DND-41 (cell line): ENCODE results near the gene THBS2.

Experiments
- ATAC-seq: fragments of 200-7000 bp; cut with Tn5 transposase; 3 replicates; pipeline ENCODE4 v1.9.1; 2021; ENCODE audit warnings: low read depth; ENCODE audit not compliant: insufficient read depth
- DNase-seq: peaks from one replicate; pipeline ENCODE4 v3.0.0-alpha.2; 2020
- H2AFZ ChIP-seq: 2 replicates; pipeline ENCODE4 v1.6.0; 2012; ENCODE audit warnings: low read depth, low read length
- H3K27ac ChIP-seq: 2 replicates; pipeline ENCODE4 v1.5.1; 2012; ENCODE audit warnings: low read length, inconsistent platforms
- H3K27me3 ChIP-seq: fragments of 200-600 bp; sonication (generic); 2 replicates; pipeline ENCODE4 v1.6.0; 2012; ENCODE audit warnings: low read length, mild to moderate bottlenecking, inconsistent platforms; ENCODE audit not compliant: insufficient read depth, poor library complexity
- H3K36me3 ChIP-seq: 2 replicates; pipeline ENCODE4 v1.5.1; 2012; ENCODE audit warnings: low read length, inconsistent platforms; ENCODE audit not compliant: insufficient read depth
- H3K4me1 ChIP-seq: 2 replicates; pipeline ENCODE4 v1.5.1; 2012; ENCODE audit warnings: mild to moderate bottlenecking, low read length; ENCODE audit not compliant: insufficient read depth
- H3K4me2 ChIP-seq: 2 replicates; pipeline ENCODE4 v1.6.0; 2012; ENCODE audit warnings: mild to moderate bottlenecking, moderate library complexity, low read length, inconsistent platforms; ENCODE audit not compliant: insufficient read depth
- H3K4me3 ChIP-seq, 2 experiments: fragments of 200-600 bp in 1 of 2; shearing (Covaris generic) in 1 of 2; 2 replicates each; pipeline ENCODE4 v1.5.1; 2012 to 2016; ENCODE audit warnings: inconsistent platforms in 2 of 2, low read length in 2 of 2, mild to moderate bottlenecking in 2 of 2, low read depth in 1 of 2, moderate library complexity in 1 of 2
- H3K79me2 ChIP-seq: 2 replicates; pipeline ENCODE4 v1.6.0; 2012; ENCODE audit warnings: low read length, inconsistent platforms; ENCODE audit not compliant: insufficient read depth
- H3K9ac ChIP-seq: 2 replicates; pipeline ENCODE4 v1.6.0; 2012; ENCODE audit warnings: low read depth, mild to moderate bottlenecking, inconsistent platforms, low read length, moderate library complexity
- H3K9me3 ChIP-seq: 2 replicates; pipeline ENCODE4 v1.5.1; 2012; ENCODE audit warnings: low read length, moderate library complexity, mild to moderate bottlenecking, inconsistent platforms; ENCODE audit not compliant: insufficient read depth, severe bottlenecking
- H4K20me1 ChIP-seq: 2 replicates; pipeline ENCODE4 v1.6.0; 2012; ENCODE audit warnings: low read length; ENCODE audit not compliant: insufficient read depth
- CTCF ChIP-seq: IDR thresholded peaks from 2 replicates; pipeline ENCODE4 v1.5.1; 2012; ENCODE audit warnings: borderline replicate concordance, low read length, moderate library complexity, mild to moderate bottlenecking; ENCODE audit not compliant: poor library complexity, severe bottlenecking; ENCODE audit errors: extremely low read depth
- EZH2 ChIP-seq: IDR thresholded peaks from 3 replicates; pipeline ENCODE4 v1.6.1; 2012; ENCODE audit warnings: borderline replicate concordance, low read depth, mild to moderate bottlenecking, moderate library complexity, low read length, inconsistent platforms; ENCODE audit not compliant: severe bottlenecking

THBS2 gene

GRCh38 chr6:169172456-169172855 is 81.2 kb downstream of the THBS2 start:
- Histone ChIP-seq H4K20me1 (no peaks in the 10 kb centered on the region), H3K4me2 (no peak overlapping the region), H2AFZ (no peak overlapping the region), H3K4me1 (no peaks in the 10 kb centered on the region), H3K36me3 (no peaks in the 10 kb centered on the region), H3K27me3 (no peaks in the 10 kb centered on the region), H3K9ac (no peak overlapping the region), H3K79me2 (no peaks in the 10 kb centered on the region), H3K27ac (no peak overlapping the region), H3K9me3 (no peaks in the 10 kb centered on the region), H3K4me3 (no peak overlapping the region)
- TF ChIP-seq EZH2 (no peak), CTCF (no peak)
- no peak for ATAC-seq
- DNase-seq = no peak

GRCh38 chr6:169171951-169172350 is 81.7 kb downstream of the THBS2 start:
- no peaks in the 10 kb centered on the region for H3K9me3 ChIP-seq
- H3K9ac ChIP-seq = no peak overlapping the region
- DNase-seq (no peak), ATAC-seq (no peak)
- no peak overlapping the region for H3K4me3 ChIP-seq
- no peak overlapping the region for H3K27ac ChIP-seq
- TF ChIP-seq EZH2 (no peak), CTCF (no peak)
- no peaks in the 10 kb centered on the region for H3K36me3 ChIP-seq
- no peaks in the 10 kb centered on the region for H4K20me1 ChIP-seq
- no peaks in the 10 kb centered on the region for H3K27me3 ChIP-seq
- no peak overlapping the region for H2AFZ ChIP-seq
- no peak overlapping the region for H3K4me2 ChIP-seq
- H3K79me2 ChIP-seq = no peaks in the 10 kb centered on the region
- H3K4me1 ChIP-seq = no peaks in the 10 kb centered on the region

- Histone ChIP-seq H3K79me2 (no peaks in the 10 kb centered on the region), H3K4me3 (no peak overlapping the region), H3K4me2 (no peak overlapping the region), H3K27me3 (no peaks in the 10 kb centered on the region), H3K9ac (no peak overlapping the region), H3K4me1 (no peaks in the 10 kb centered on the region), H4K20me1 (no peaks in the 10 kb centered on the region), H3K9me3 (no peaks in the 10 kb centered on the region), H3K36me3 (no peaks in the 10 kb centered on the region), H3K27ac (no peak overlapping the region), H2AFZ (no peak overlapping the region)
- DNase-seq = no peak
- TF ChIP-seq CTCF (no peak), EZH2 (no peak)
- ATAC-seq = no peak
These were observed 82.6 kb downstream of the THBS2 start for GRCh38 chr6:169171016-169171415.

- H3K4me1 ChIP-seq = no peaks in the 10 kb centered on the region
- no peak overlapping the region for H3K9ac ChIP-seq
- no peak for DNase-seq
- no peaks in the 10 kb centered on the region for H4K20me1 ChIP-seq
- no peaks in the 10 kb centered on the region for H3K27me3 ChIP-seq
- H3K79me2 ChIP-seq = no peaks in the 10 kb centered on the region
- ATAC-seq = no peak
- TF ChIP-seq EZH2 (no peak), CTCF (no peak)
- no peak overlapping the region for H2AFZ ChIP-seq
- H3K27ac ChIP-seq = no peak overlapping the region
- H3K4me2 ChIP-seq = no peak overlapping the region
- no peaks in the 10 kb centered on the region for H3K36me3 ChIP-seq
- H3K4me3 ChIP-seq = no peak overlapping the region
- no peaks in the 10 kb centered on the region for H3K9me3 ChIP-seq
These were observed 83.1 kb downstream of the THBS2 start for GRCh38 chr6:169170583-169170955.
